H1 (cell line): ENCODE data around the gene BTBD16.

Source experiments
- ATF2 ChIP-seq: IDR thresholded peaks from 2 replicates; pipeline ENCODE4 v1.6.1; 2012; ENCODE audit warnings: low read length, inconsistent platforms
- BRCA1 ChIP-seq: IDR thresholded peaks from 2 replicates; pipeline ENCODE4 v1.6.1; 2012; ENCODE audit warnings: low read depth, low read length, improper control_type of control experiment
- CBX5 ChIP-seq: fragments of 300-800, 300-1000 bp; sonication (generic); IDR thresholded peaks from 2 replicates; pipeline ENCODE4 v1.7.1; 2016; ENCODE audit warnings: antibody characterized with exemption, low read length, low read depth
- CEBPB ChIP-seq: IDR thresholded peaks from 2 replicates; pipeline ENCODE4 v1.6.1; 2012; ENCODE audit warnings: low read depth, low read length
- CTCF ChIP-seq, 3 experiments: IDR thresholded peaks; 1 replicate in 2 of 3; 2 replicates in 1 of 3; pipeline versions ENCODE4 v1.5.1 to v1.6.1; 2011; ENCODE audit warnings: low read length in 3 of 3, mild to moderate bottlenecking in 3 of 3, inconsistent platforms in 2 of 3, low read depth in 1 of 3, moderate library complexity in 1 of 3; ENCODE audit not compliant: insufficient read depth in 1 of 3; ENCODE audit errors: control extremely low read depth in 1 of 3
- EZH2 ChIP-seq: fragments of 200-600 bp; sonication (generic); IDR thresholded peaks from 2 replicates; pipeline ENCODE4 v1.7.1; 2012; ENCODE audit warnings: low read depth, mild to moderate bottlenecking, moderate library complexity, low read length, inconsistent platforms; ENCODE audit not compliant: severe bottlenecking
- HDAC2 ChIP-seq, 2 experiments: fragments of 300-600 bp in 1 of 2; sonication (generic) in 1 of 2; IDR thresholded peaks; 2 replicates each; pipeline ENCODE4 v1.6.1; 2011 to 2012; ENCODE audit warnings: low read depth in 2 of 2, low read length in 2 of 2, mild to moderate bottlenecking in 2 of 2, moderate library complexity in 2 of 2, borderline replicate concordance in 1 of 2, inconsistent platforms in 1 of 2
- PHF8 ChIP-seq: fragments of 200-600 bp; sonication (generic); conservative IDR thresholded peaks from 2 replicates; pipeline ENCODE4 v1.7.1; 2012; ENCODE audit warnings: low read depth, mild to moderate bottlenecking, inconsistent platforms, low read length, moderate library complexity
- POLR2A ChIP-seq, 2 experiments: IDR thresholded peaks; 1 replicate in 1 of 2; 2 replicates in 1 of 2; pipeline ENCODE4 v1.6.1; 2011; ENCODE audit warnings: low read depth in 2 of 2, low read length in 2 of 2, mild to moderate bottlenecking in 2 of 2; ENCODE audit errors: control extremely low read depth in 1 of 2
- RXRA ChIP-seq: IDR thresholded peaks from 2 replicates; pipeline ENCODE4 v1.6.1; 2011; ENCODE audit warnings: low read depth, mild to moderate bottlenecking, low read length, moderate library complexity; ENCODE audit not compliant: insufficient read depth

- TF ChIP-seq CBX5 (no peak), POLR2A (IDR thresholded peaks at IDR 0.05; ENCODE audit: control extremely low read depth in 1 of 2, low read depth in 2 of 2, low read length in 2 of 2) (no peak), CTCF (IDR thresholded peaks at IDR 0.05; ENCODE audit: control extremely low read depth in 1 of 3, insufficient read depth in 1 of 3, low read depth in 1 of 3, low read length in 3 of 3) (no peak), HDAC2 (IDR thresholded peaks at IDR 0.05; ENCODE audit: borderline replicate concordance in 1 of 2, low read depth in 2 of 2, low read length in 2 of 2) (no peak), EZH2 (no peak), BRCA1 (no peak), ATF2 (no peak), PHF8 (no peak), CEBPB (no peak), RXRA (no peak)
Observed at GRCh38 chr10:122329416-122329815, 58.3 kb downstream of the BTBD16 start.
